Stimulated activated CD8-positive, alpha-beta memory T cell treated with anti-CD3 and anti-CD28 coated beads, Interleukin-15, amount 100 ng/mL, for 24 hours (primary cell): ENCODE measurements around the gene GABRA6.
"Not testable (repeated sequence)": the region's sequence is repeated elsewhere in the genome, so short reads cannot be mapped to it uniquely, and the experiment has no call there.

Experiments used
- DNase-seq: peaks from one replicate; pipeline ENCODE4 v3.0.0-alpha.2; 2020; ENCODE audit warnings: low read depth

GABRA6 gene

GRCh38 chr5:161685461-161685860, at the start of gene GABRA6:
TSS of gene GABRA6 (plus strand) at chr5:161685721. CDS start at chr5:161685990, 269 bp downstream.
- DNase-seq: no peak

DNA sequence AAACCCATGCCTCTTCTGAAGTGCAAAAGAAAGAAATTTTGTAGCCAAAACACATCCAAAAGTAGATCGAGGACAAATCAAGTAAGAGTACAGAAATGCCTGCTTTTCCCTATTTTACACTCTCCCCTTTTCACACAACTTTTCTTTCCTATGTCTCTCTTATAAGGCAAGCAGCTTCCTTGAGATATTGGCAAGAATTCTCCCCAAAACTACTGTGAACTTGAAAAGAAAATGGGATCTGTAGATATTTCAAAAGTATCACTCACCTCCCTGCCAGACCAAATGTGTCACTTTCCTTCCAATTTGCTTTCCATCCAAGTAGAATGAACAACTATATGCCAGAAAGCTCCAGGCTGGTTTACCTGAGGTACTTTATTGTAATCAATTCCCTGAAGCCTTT, 47.9 kb upstream of the GABRA6 start:
- DNase-seq: no peak

- DNase-seq: no peak
Measured at GRCh38 chr5:161641444-161641843, 44.1 kb upstream of the GABRA6 start.

- no peak for DNase-seq
Measured at GRCh38 chr5:161645264-161645663, 40.3 kb upstream of the GABRA6 start.

DNA sequence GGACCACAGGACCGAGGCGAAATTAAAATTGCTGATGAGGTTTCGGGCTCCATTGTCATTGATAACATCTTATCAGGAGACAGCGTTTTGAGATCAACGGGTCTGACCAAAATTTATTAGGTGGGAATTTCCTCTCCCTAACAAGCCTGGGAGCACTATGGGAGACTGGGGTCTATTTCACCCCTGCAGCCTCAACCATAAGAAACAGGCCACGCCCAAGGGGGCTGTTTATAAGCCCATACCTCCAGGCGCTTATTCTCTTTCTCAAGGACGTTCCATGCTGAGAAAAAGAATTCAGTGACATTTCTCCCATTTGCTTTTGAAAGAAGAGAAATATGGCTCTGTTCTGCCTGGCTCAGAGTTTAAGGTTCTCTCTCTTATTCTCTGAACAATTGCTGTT, 33.6 kb upstream of the GABRA6 start:
- DNase-seq: not testable (repeated sequence)

DNA sequence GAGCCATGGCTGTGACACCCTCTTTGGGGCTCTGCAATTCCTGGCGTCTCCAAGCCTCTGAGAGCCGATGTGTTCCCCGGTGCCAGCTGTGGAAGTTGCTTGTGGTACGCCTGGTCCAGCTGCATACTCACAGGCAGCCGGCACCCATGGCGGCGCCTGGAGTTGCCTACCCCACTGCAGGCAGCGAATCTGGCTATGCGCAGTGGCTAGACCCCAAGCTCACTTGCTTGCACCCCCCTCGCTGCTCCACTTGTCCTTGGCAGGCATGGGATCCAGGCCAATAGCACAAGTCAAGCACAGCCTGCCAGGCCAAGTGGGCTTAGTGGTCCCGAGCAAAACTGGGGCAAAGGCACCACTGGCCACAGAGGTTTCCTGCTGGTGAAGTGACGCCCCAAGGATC, 24.7 kb upstream of the GABRA6 start:
- DNase-seq: no peak

DNA sequence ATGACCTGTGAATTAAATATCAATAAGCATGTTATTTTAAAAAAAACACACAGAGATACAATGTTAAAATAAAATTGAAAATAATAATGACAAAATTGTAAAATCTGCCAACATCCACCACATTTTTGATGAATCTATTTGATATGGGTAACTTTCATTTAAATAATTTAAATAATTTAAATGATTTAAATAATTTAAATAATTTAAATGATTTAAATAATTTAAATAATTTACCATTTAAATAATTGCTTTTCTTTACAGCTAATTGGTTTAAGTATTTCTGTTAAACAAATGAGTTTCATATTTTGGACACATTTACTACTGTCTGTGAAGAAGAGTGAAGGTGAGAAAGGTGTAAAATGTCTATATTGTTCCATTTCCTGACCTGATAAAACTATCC, 22.1 kb upstream of the GABRA6 start:
- no peak for DNase-seq

DNA sequence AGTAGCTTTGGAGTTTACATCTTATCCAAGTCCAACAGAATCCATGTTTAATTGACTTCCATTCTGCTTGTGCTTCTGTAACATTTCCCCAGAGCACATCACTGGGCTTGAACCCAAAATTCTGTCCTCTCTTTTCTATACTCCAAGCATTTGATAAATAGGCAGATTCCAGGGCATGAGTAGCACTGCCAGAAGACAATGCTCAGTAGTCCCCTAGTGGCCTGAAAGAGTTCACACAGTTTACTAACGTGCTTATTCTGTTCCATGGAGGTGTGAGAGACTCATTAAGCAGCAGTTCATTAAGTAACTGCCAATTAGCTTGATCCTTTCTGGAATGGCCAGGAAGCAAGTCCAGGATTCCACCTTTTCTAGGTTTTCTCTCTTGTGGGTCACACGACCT, 9.4 kb upstream of the GABRA6 start:
- no peak for DNase-seq

DNA sequence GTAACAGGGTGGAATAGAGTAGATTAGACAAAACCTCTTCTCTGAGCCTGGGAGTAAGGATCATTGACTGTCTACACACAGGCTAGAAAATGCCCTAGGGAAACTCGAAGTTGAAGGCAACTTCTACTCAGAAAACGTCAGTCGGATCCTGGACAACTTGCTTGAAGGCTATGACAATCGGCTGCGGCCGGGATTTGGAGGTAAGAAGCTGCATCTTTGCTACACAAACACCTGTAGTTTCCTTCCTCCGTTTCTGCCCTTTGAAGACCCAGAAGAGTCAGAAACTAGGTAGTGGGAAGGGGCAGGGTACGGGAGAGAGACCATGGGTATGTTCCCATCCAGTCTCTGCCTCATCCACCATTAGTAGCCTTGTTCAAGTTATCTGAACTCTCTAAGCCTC, 628 bp downstream of the GABRA6 start:
- no peak for DNase-seq

GRCh38 chr5:161686881-161687280, 1.4 kb downstream of the GABRA6 start:
- DNase-seq: no peak

- DNase-seq: no peak
Measured at GRCh38 chr5:161687316-161687715, 1.8 kb downstream of the GABRA6 start.

GRCh38 chr5:161691911-161692310, 6.4 kb downstream of the GABRA6 start:
- DNase-seq: no peak

- no peak for DNase-seq
Measured at GRCh38 chr5:161697001-161697400, 11.5 kb downstream of the GABRA6 start.

GRCh38 chr5:161700065-161700464, 14.5 kb downstream of the GABRA6 start:
- no peak for DNase-seq

- DNase-seq: no peak
Measured at GRCh38 chr5:161703528-161703927, 18.0 kb downstream of the GABRA6 start.

- DNase-seq: no peak
Measured at GRCh38 chr5:161707382-161707781, 21.9 kb downstream of the GABRA6 start.

GRCh38 chr5:161709239-161709638, 23.7 kb downstream of the GABRA6 start:
- no peak for DNase-seq

DNA sequence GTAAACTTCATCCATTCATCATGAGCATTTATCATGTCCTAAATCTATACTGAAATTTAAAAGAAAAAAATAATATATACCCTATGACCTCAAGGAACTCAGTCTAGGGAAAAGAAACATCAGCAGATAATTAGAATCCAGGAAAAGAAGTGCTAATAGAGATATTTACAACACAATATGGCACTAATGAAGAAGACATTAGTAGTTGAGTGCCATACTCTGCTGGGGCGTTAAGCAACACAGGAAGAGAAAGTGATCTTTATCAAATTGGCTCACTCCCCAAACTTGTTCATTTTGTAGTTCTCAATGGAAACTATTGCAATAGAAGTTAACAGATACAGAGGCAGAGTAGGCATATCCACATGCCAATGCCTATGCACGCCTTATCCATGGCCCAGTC, 27.5 kb downstream of the GABRA6 start:
- DNase-seq: no peak

DNA sequence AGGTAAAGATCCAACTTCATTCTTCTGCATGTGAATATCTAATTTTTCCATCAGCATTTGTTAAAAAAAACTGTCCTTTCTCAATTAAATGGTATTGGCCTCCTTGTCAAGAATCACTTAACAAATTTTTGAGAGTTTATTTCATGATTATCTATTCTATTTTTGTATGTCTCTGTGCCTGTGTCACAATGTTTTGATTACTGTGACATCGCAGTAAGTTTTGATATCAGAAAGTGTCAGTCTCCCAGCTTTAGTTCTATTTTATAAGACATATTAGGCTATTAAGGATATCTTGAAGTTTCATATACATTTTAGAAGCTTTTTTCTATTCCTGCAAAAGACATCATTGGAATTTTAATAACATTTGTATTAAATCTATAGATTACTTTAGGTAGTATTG, 33.6 kb downstream of the GABRA6 start:
- DNase-seq: no peak

GRCh38 chr5:161720460-161720859, 34.9 kb downstream of the GABRA6 start:
- no peak for DNase-seq

GRCh38 chr5:161734741-161735140, 49.2 kb downstream of the GABRA6 start:
- no peak for DNase-seq

GRCh38 chr5:161740433-161740832, 54.9 kb downstream of the GABRA6 start:
- DNase-seq: no peak

DNA sequence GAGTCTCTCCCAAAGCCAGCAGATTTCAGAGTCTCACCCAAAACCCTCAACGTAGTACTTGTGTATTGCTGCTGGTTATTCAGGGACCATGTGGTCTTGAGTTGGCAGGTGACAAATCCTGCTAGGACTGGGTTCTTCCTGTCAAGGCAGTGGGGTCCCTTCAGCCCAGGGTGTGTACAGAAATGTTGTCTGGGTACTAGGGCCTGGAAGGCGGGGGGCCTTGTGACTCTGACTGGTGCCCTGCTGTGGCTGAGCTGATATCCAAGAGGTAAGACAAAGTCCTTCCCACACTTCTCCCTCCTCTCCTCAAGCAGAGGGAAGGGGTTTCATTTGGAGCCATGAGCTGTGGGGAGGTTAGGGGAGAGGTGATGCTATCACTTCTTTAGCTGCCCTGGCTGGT, 58.8 kb downstream of the GABRA6 start:
- DNase-seq: no peak

DNA sequence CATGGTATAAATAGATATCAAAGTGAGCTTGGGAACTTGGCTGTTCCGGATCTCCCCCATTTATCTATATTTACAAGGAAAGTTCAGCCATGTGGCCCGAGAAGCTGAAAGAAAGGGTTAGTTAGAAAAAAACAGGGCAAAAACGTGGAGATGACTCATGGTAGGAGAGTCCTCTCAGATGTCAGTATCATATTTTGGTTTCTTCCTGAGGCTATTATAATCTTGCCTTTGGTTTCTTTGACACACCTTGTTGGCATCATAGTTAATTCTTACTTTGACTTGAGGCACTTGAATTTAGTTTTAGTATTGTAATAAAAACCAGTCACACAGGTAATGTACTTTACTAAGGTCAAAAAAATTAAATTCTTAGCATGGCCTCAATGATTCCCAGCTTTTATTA, 59.9 kb downstream of the GABRA6 start:
- DNase-seq: no peak

- DNase-seq: no peak
Measured at GRCh38 chr5:161751265-161751664, 65.7 kb downstream of the GABRA6 start.
